Stimulated activated CD4-positive, alpha-beta T cell treated with anti-CD3 and anti-CD28 coated beads, Interleukin-2, amount 100 ng/mL, for 24 hours (primary cell): Measurements from ENCODE around the gene MSI2.

Experiments
- DNase-seq, 2 donors: peaks; one replicate each; pipeline ENCODE4 v3.0.0-alpha.2; 2020

Gene MSI2

GRCh38 chr17:57444682-57445450 is 188.5 kb downstream of the MSI2 start:
- no peak for DNase-seq

DNA sequence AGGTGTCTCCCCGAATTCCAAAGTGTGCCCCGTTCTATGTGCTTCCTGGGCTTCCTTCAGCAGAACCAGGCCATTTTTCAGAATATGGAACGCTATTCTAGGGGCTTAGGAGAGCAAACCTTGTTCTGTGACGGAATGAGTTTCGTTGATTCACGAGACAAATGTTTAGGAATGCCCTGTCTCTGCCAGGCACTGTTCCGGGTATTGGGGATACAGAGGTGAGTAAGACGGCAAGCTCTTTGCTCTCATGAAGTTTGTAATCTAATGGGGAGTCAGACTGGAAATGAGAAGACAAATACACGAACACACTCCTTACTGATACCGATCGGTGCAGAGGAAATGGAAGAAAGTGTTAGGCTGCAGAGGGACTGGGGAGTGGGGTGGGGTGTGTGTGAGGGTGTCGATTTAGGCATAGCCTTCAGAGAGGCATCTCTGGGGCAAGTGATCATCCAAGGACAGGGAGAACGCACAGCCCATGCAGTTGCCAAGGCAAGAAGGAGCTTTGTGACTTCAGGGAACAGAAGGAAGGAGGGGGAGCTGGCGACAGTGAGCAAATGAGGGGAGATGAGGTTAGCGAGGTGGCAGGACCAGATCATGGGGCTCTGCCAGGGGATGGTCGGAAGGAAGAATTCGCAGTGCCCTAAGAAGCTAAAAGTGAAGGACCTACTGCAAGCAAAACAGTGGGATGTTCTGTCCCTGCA is 189.6 kb downstream of the MSI2 start:
- no peak for DNase-seq

- no peak for DNase-seq
Measured at GRCh38 chr17:57447357-57447989, 191.2 kb downstream of the MSI2 start.

- no peak for DNase-seq
Measured at GRCh38 chr17:57447990-57448758, 191.9 kb downstream of the MSI2 start.

DNA sequence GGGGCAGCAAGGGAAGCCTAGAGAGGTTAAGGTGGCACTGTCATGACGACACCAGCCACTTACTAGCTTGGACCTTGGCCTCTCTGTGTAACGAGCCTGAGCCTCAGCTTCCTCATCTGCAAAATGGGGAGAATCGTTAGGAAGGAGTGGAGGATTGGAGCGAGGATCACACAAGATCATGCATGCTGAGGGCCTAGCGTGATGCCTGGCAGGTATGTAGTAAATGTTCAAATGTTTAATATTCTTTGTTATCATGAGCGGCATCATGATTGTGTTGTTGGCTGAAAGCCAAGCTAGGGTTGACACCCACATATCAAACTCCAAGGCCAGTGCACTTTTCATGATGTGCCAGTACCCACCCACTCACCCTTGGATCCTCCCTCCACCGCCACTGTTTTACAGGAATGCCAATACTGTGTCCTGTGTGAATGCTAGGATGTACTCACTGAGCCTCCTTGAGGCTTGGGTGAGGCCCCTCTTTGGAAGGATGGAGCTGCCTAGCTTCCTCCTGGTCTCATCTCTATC is 192.5 kb downstream of the MSI2 start:
- no peak for DNase-seq

DNA sequence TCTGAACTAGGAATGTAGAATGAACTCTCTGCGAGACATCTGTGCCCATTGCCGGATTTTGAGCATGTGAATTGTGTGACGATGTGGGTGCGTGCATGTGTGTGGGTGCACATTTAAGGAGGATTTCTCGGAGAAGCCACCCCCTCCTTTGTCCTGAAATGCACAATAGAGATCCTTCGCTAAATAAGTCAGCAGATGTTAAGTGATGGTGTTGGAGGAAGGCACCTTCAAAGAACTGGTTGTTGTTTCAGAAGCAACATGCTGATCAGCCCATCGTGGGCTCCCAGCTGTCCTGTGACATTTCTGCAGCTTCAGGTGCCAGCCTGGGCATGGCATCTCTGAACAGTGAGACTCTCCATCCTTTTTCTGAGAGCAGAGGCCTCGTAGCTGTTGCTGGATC is 194.9 kb downstream of the MSI2 start:
- DNase-seq, result no peak

DNA sequence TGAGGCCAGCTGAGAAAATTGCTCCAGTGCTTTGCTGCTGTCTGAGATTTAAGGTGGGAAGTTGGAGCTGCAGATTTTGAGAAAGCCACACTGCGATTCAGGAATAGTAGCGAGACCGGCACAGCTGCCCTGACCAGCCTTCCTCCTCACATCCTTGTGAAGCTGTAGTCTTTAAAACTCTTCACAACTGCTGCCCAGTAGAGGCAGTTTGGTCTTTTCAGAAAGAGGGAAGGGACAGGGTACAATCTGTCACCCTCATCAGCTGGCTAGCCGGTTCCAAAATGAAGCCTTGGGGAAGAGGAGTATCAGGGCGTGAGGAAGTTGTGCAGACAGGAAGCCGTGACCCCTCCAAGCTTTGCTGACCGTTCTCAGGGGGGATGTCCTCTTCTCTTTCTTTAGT is 195.3 kb downstream of the MSI2 start:
- no peak for DNase-seq

DNA sequence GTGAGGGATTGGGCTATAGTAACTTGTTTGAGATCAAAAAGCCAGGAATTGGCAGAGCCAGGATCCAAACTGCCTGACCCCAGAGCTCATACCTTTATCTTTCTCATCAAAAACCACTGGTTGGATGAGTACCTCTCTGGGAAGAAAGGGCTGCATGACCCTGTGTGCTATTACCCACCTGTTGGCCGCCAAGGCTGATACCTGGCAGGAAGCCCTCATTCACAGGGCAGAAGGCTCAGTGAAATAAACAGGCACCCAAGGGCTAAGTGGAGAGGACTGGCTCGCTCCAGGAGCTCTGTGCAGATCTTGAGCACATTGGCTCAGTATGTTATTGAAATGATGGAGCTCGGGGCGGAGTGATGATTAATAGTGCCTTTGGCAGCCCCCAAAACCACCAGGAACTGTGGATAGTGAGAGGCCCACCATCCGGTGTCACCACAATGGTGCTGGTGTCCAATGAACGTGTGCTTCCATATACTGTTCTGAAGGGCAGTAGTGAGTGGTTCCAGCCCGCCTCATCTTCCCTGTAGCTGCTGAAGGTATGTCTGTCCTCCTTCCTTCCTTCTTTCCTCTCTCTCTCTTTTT is 197.6 kb downstream of the MSI2 start:
- no peak for DNase-seq

GRCh38 chr17:57454729-57455062 is 198.4 kb downstream of the MSI2 start:
- no peak for DNase-seq

DNA sequence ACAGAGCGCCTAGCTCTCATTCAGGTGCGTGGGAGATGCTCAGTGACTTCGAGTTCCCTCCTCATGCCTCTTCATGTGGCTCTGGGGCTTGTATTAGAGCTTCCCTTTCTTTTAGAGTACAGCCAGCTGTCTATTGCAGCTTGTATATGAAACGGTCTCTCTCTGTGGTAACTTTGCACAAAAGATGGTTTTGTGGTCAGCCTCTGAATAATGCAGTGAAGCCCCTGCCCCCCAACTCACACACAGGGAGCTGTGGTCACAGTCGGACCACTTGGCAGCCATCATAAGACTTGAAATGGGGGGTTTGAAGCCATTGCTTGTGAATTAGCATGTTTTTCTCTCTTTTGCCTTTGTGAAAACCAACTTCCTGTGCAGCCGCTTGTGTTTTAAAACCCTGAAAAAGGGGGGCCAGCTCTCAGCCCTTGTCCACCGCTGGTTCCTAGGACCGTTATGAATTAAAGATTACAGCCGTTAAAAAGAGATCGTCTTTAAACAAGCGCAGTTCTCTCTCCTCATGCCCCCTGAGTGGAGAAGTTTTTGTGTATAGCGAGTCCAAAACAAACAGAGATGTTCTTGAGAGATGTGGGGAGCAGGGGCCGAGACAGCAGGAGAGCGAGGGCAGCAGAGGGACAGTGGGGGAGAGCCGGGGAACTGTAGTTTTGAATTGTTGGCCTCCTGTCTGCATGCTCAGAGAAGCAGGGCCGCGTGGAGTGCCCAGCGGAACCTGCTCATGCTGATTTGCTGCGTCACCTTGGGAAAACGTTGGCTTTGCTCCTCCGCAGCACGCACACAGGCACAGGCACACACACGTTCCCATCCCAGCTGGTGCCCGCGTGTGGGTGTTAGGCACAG is 199.0 kb downstream of the MSI2 start:
- peak in 1 of 2 donors; percentile 30 for DNase-seq

DNA sequence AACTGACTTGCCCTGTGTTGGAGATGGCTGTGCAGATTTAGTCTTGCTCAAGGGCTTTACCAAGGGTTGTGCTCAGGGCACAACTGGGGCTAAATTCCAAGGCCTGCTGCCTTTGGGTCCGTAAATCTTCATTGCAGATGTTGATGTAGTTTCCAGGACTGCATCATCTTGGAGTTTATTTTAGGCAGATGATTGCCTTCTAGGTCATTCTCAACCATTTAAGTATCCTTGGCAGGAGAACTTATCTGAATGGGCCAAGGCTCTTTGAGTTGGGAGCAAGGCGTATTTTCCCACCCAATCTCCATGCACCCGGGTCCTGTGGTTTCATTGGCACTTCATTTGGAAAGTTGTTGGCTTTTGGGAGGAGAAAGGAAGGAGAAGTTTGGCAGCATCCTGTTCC is 200.3 kb downstream of the MSI2 start:
- no peak for DNase-seq

- DNase-seq, result no peak
Measured at GRCh38 chr17:57457188-57457587, 200.9 kb downstream of the MSI2 start.

GRCh38 chr17:57458718-57459285 is 202.5 kb downstream of the MSI2 start:
- DNase-seq, result no peak

DNA sequence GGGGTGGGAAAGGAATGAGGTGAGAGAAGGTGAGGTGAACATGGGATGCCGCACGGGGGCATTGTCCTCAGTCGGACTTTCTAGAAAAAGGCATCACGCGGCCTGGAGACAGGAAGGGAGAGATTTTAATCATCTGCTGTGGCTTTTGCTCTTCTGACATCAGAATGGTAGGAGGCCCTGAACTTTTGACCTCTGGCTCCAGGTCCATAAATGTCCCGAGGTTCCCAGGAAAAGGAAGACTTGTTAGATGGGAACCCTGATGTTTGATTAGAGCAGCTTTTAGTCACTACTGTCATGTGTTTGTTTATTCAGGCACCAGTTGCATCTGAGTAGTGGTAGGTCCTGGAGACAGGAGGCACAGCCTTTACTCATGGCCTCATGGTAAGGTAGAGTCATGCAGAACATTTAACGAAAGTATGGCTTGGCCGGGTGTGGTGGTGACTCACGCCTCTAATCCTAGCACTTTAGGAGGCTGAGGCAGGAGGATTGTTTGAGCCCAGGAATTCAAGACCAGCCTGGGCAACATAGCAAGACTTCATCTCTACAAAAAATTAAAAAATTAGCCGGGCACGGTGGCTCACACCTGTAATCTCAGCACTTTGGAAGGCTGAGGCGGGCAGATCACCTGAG is 203.1 kb downstream of the MSI2 start:
- peak in 1 of 2 donors; percentile 34 for DNase-seq

DNA sequence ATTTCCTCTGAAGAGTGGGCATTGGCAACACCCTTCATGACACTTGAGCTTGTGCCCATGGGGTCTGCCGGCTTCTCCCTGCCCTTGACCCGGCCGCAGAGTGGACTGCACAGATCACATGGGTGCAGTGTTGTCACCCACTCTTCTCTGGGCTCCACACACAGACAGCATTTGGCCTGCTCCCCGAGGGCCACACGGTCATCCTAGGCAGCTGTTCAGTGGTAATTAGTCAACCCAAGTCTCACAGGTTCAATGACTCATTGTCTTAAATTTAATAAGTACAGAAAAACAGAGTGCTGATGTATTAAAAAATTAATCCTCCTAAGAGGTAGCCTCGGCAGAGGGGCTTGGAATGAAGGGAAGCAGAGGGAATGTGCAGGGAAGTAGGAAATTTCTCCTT is 204.8 kb downstream of the MSI2 start:
- peak; percentile 36 to 43 for DNase-seq

GRCh38 chr17:57462007-57462579 is 205.8 kb downstream of the MSI2 start:
- no peak for DNase-seq

DNA sequence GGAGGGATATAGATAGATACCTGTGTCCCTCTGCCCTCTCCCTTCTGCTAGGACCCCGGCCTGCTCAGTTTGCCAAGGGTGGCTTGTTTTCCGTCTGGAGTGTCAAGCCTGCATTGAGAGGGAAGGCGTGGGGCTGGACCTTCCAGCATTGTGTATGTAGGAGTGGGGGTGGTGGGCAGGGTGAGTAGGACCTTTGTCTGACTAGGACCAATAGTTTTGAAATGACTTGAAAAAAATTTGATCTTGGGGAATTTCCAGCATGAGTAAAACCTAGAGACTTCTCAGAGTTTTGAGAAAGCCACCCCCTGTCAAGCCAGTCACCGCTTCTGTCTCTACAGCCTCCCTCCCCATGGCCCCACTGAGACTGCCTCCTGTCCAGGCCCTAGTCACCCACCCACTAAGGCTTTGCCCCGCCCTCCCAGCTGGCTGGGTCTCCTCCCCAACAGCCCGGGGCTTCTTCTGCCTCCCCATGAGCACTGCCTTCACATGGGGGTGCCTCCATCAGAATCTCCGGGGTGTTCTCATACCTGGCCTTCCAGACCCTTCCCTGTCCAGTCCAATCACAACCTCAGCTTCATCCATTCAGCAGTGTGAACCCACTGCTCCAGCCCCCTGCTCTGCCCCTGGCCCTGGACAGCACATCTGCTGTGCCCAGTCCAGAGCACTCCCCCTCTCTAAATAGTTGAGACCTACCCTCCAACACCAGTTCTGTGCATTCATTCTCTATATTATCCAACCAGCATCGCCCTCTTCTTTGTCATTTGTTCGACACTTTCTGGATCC is 207.0 kb downstream of the MSI2 start:
- DNase-seq, result peak; percentile 89

GRCh38 chr17:57464191-57464864 is 208.0 kb downstream of the MSI2 start:
- no peak for DNase-seq

DNA sequence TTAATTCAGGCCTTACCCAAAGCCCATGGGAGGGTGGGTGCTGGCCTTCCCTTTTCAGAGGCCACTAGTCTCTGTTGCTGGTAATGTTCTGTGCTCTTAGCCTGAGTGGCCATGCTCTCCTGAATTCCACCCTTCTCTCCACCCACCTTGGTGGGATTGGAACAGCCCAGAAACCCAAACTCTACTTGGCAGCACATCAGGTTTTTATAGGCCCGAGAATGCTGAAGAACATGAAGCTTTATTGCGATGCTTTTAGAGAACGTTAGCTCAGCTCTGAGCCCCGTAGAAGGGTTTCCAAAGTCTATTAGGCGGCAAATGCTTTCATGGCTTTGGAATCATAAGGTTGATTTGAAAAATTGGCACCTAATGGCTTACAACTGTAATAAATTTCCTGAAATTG is 209.3 kb downstream of the MSI2 start:
- DNase-seq, result no peak
